IMR-90 (cell line): Measurements from ENCODE around the gene ABHD2. TPM values are rescaled to one million over a fixed set of nuclear protein-coding genes. Genes with fewer than 3 reads are reported as not detected.

Experiments used
- ATAC-seq: fragments of 200-7000 bp; cut with Tn5 transposase; 2 replicates; pipeline ENCODE4 v1.9.1; 2020; ENCODE audit warnings: low read depth, mild to moderate bottlenecking, moderate library complexity
- BruUV-seq: library from RNA; stranded (reverse); fragments of 400-500 nt; replicated peaks from 2 replicates; lab custom pipeline; 2021; lab: Mats Ljungman, UMichigan
- CTCF ChIA-PET: fragments of 300-600 bp; formaldehyde crosslinking; extraction: SDS; loops from one replicate; lab custom pipeline; 2021; ENCODE audit warnings: antibody characterized with exemption; lab: Yijun Ruan, JAX
- POLR2A ChIA-PET: fragments of 300-600 bp; sonication (Branson Sonifier 250); formaldehyde crosslinking; loops from one replicate; lab custom pipeline; 2022; ENCODE audit warnings: antibody characterized with exemption; ENCODE audit not compliant: unreplicated experiment; lab: Charles Lee
- DNase-seq: peaks from one replicate; pipeline ENCODE4 v3.0.0; 2013
- H2AFZ ChIP-seq: replicated peaks from 2 replicates; pipeline ENCODE3; 2013; ENCODE audit warnings: low read length, mild to moderate bottlenecking; ENCODE audit not compliant: poor library complexity
- H2AK5ac ChIP-seq: 2 replicates; pipeline ENCODE4 v1.6.1; 2013; ENCODE audit warnings: low read depth, low read length, inconsistent platforms
- H2AK9ac ChIP-seq: replicated peaks from 2 replicates; pipeline ENCODE3; 2013; ENCODE audit warnings: mild to moderate bottlenecking, low read depth, low read length, moderate library complexity; ENCODE audit not compliant: poor library complexity
- H2BK120ac ChIP-seq: 2 replicates; pipeline ENCODE4 v1.6.1; 2013; ENCODE audit warnings: low read depth, low read length, inconsistent platforms
- H2BK15ac ChIP-seq: 3 replicates; pipeline ENCODE4 v1.6.1; 2013; ENCODE audit warnings: low read depth, low read length, inconsistent platforms
- H2BK20ac ChIP-seq: 2 replicates; pipeline ENCODE4 v1.6.1; 2013; ENCODE audit warnings: low read depth, mild to moderate bottlenecking, inconsistent platforms, low read length, moderate library complexity
- H2BK5ac ChIP-seq: 2 replicates; pipeline ENCODE4 v1.6.1; 2013; ENCODE audit warnings: mild to moderate bottlenecking, low read depth, low read length, inconsistent platforms; ENCODE audit not compliant: poor library complexity, severe bottlenecking
- H3K14ac ChIP-seq: replicated peaks from 2 replicates; pipeline ENCODE4 v1.6.1; 2013; ENCODE audit warnings: low read depth, low read length, inconsistent platforms
- H3K18ac ChIP-seq: 2 replicates; pipeline ENCODE4 v1.6.1; 2013; ENCODE audit warnings: low read depth, low read length, control low read depth
- H3K23ac ChIP-seq: 2 replicates; pipeline ENCODE4 v1.6.1; 2013; ENCODE audit warnings: low read depth, low read length, inconsistent platforms
- H3K27ac ChIP-seq: 2 replicates; pipeline ENCODE4 v1.5.1; 2013; ENCODE audit warnings: mild to moderate bottlenecking, control low read depth, low read length; ENCODE audit not compliant: insufficient read depth
- H3K27me3 ChIP-seq: 2 replicates; pipeline ENCODE4 v1.6.1; 2013; ENCODE audit warnings: low read length; ENCODE audit not compliant: control insufficient read depth, insufficient read depth
- H3K36me3 ChIP-seq: 2 replicates; pipeline ENCODE4 v1.6.1; 2013; ENCODE audit warnings: low read length, mixed read lengths; ENCODE audit not compliant: control insufficient read depth, insufficient read depth
- H3K4ac ChIP-seq: 2 replicates; pipeline ENCODE4 v1.6.1; 2013; ENCODE audit warnings: low read depth, low read length, inconsistent platforms
- H3K4me1 ChIP-seq: 2 replicates; pipeline ENCODE4 v1.6.1; 2013; ENCODE audit warnings: low read length, mixed read lengths; ENCODE audit not compliant: control insufficient read depth, insufficient read depth
- H3K4me2 ChIP-seq: 2 replicates; pipeline ENCODE4 v1.6.1; 2013; ENCODE audit warnings: low read depth, mild to moderate bottlenecking, control low read depth, low read length, moderate library complexity
- H3K4me3 ChIP-seq: 2 replicates; pipeline ENCODE4 v1.5.1; 2013; ENCODE audit warnings: low read depth, mild to moderate bottlenecking, control low read depth, low read length, moderate library complexity; ENCODE audit not compliant: insufficient read depth
- H3K56ac ChIP-seq: 2 replicates; pipeline ENCODE4 v1.6.1; 2013; ENCODE audit warnings: low read length, inconsistent platforms; ENCODE audit not compliant: insufficient read depth; ENCODE audit errors: extremely low read depth
- H3K79me1 ChIP-seq, 2 experiments: 2 replicates each; pipeline ENCODE4 v1.6.1; 2013; ENCODE audit warnings: low read length in 2 of 2, inconsistent platforms in 1 of 2, low read depth in 1 of 2
- H3K9ac ChIP-seq: 2 replicates; pipeline ENCODE4 v1.6.1; 2013; ENCODE audit warnings: low read depth, low read length, control low read depth
- H3K9me1 ChIP-seq: 2 replicates; pipeline ENCODE4 v1.6.1; 2013; ENCODE audit warnings: low read length, inconsistent platforms; ENCODE audit not compliant: insufficient read depth
- H3K9me3 ChIP-seq: 2 replicates; pipeline ENCODE4 v1.6.1; 2013; ENCODE audit warnings: low read length; ENCODE audit not compliant: control insufficient read depth, insufficient read depth
- H4K20me1 ChIP-seq: 2 replicates; pipeline ENCODE4 v1.6.1; 2013; ENCODE audit warnings: low read length, inconsistent platforms; ENCODE audit not compliant: insufficient read depth
- H4K5ac ChIP-seq: 2 replicates; pipeline ENCODE4 v1.6.1; 2013; ENCODE audit warnings: mild to moderate bottlenecking, low read depth, low read length, control low read depth
- H4K8ac ChIP-seq, 2 experiments: 2 replicates each; pipeline ENCODE4 v1.6.1; 2013; ENCODE audit warnings: low read depth in 2 of 2, low read length in 2 of 2, control low read depth in 1 of 2, inconsistent platforms in 1 of 2
- H4K91ac ChIP-seq: 2 replicates; pipeline ENCODE4 v1.6.1; 2013; ENCODE audit warnings: low read depth, low read length, inconsistent platforms; ENCODE audit not compliant: insufficient read depth
- BHLHE40 ChIP-seq: fragments of 150-350 bp; IDR thresholded peaks from 2 replicates; pipeline ENCODE4 v1.6.1; 2016; ENCODE audit warnings: mild to moderate bottlenecking, low read depth, low read length
- CEBPB ChIP-seq: IDR thresholded peaks from 2 replicates; pipeline ENCODE4 v1.6.1; 2012; ENCODE audit warnings: low read depth, low read length, improper control_type of control experiment
- CHD1 ChIP-seq: IDR thresholded peaks from 2 replicates; pipeline ENCODE4 v1.6.1; 2012; ENCODE audit warnings: low read depth, low read length, improper control_type of control experiment
- RCOR1 ChIP-seq: IDR thresholded peaks from 2 replicates; pipeline ENCODE4 v1.6.1; 2012; ENCODE audit warnings: mild to moderate bottlenecking, low read length, improper control_type of control experiment; ENCODE audit not compliant: insufficient replicate concordance
- RFX5 ChIP-seq: IDR thresholded peaks from 2 replicates; pipeline ENCODE4 v1.8.0; 2012; ENCODE audit warnings: low read depth, mild to moderate bottlenecking, low read length, moderate library complexity
- WGBS, 2 experiments: methylation state at CpG; one replicate each; pipeline versions ENCODE4 v1.1.5 to v1.1.7; 2013; ENCODE audit warnings: missing lambda C conversion rate in 2 of 2; ENCODE audit not compliant: insufficient read length in 1 of 2; ENCODE audit errors: extremely low coverage in 2 of 2; 5-methylcytosine and 5-hydroxymethylcytosine counted together
- dilution Hi-C: fragments of 300-500 bp; cut with HindIII; formaldehyde crosslinking; loops from one replicate; pipeline ENCODE4 v1.14.3; 2018; ENCODE audit warnings: low sequenced_read_pairs; ENCODE audit not compliant: unreplicated experiment
- in situ Hi-C: fragments of 300-500 bp; cut with MboI; formaldehyde crosslinking; loops from 3 replicates; pipeline ENCODE4 v1.14.3; 2019; ENCODE audit warnings: low sequenced_read_pairs, inconsistent platforms, mixed read lengths
- intact Hi-C: fragments of 100-400 bp; cut with micrococcal nuclease; formaldehyde crosslinking; loops from 2 replicates; pipeline ENCODE4 v1.10.0; 2022
- polyA plus RNA-seq, 3 experiments: library from polyadenylated mRNA; depleted of rRNA; stranded (reverse); fragments of >200 nt; gene quantifications; 2 replicates each; pipeline ENCODE4 v1.2.3, GENCODE V29; 2012; ENCODE audit warnings: low replicate concordance in 1 of 3
- total RNA-seq: library from RNA; depleted of rRNA; stranded (reverse); fragments of >200 nt; gene quantifications from 2 replicates; pipeline ENCODE4 v1.2.3, GENCODE V29; 2012

ABHD2 gene
- total and polyA plus RNA-seq, 2 of the 4 experiments (the other 2 are of a cell fraction), result 31.2 to 62.9 TPM

- no peak overlapping the region for H3K56ac ChIP-seq
- H2BK15ac ChIP-seq, result no peak overlapping the region
- POLR2A ChIA-PET, result no interaction called here
- no peak overlapping the region for H2BK5ac ChIP-seq
- H2AFZ ChIP-seq, result no peak overlapping the region
- H3K4me2 ChIP-seq, result no peak overlapping the region
- H4K5ac ChIP-seq, result no peak overlapping the region
- no peak overlapping the region for H4K8ac ChIP-seq
- no peak overlapping the region for H2BK120ac ChIP-seq
- H3K18ac ChIP-seq, result no peak overlapping the region
- H2BK20ac ChIP-seq, result no peak overlapping the region
- DNase-seq (no peak), ATAC-seq (no peak)
- H3K27ac ChIP-seq, result no peak overlapping the region
- intact Hi-C loops, result no loop called here
- WGBS, 2 experiments, result no CpG with 5 or more reads among the region's 5 CpGs
- H3K14ac ChIP-seq, result no peak overlapping the region
- dilution Hi-C loops, result no loop called here
- H3K79me1 ChIP-seq, result no peaks in the 10 kb centered on the region
- no peaks in the 10 kb centered on the region for H3K4me1 ChIP-seq
- no peaks in the 10 kb centered on the region for H3K36me3 ChIP-seq
- no peak overlapping the region for H3K23ac ChIP-seq
- no peak overlapping the region for H4K91ac ChIP-seq
- H2AK5ac ChIP-seq, result no peak overlapping the region
- no TSS peak for BruUV-seq
- no peak overlapping the region for H3K9ac ChIP-seq
- H4K20me1 ChIP-seq, result no peaks in the 10 kb centered on the region
- H3K9me1 ChIP-seq, result no peaks in the 10 kb centered on the region; the same call in 1 of the 2 replicates
- H3K4me3 ChIP-seq, result no peak overlapping the region
- no peak for TF ChIP-seq RFX5
- TF ChIP-seq BHLHE40, result no peak
- 0 out of 2 replicates have a peak, but pooled peaks have one; percentile 12 for TF ChIP-seq CEBPB
- TF ChIP-seq RCOR1, result no peak
- no peak for TF ChIP-seq CHD1
- H3K27me3 ChIP-seq, result peaks cover 5% of the 10 kb centered on the region; the same call in 1 of the 2 replicates
- H3K9me3 ChIP-seq, result no peaks in the 10 kb centered on the region
- CTCF ChIA-PET, result no interaction called here
- in situ Hi-C loops, result no loop called here
- H3K4ac ChIP-seq, result no peak overlapping the region
- H2AK9ac ChIP-seq, result no peak overlapping the region
Observed at GRCh38 chr15:89211678-89212170, 123.5 kb downstream of the ABHD2 start.
